NCI-H510A (cell line): ENCODE results near the gene GCN1.
"Not testable (repeated sequence)": the region's sequence is repeated elsewhere in the genome, so short reads cannot be mapped to it uniquely, and the experiment has no call there.

ENCODE experiments used
- DNase-seq: peaks from one replicate; lab custom pipeline; 2025; lab: John Stamatoyannopoulos, UW

GCN1 gene, protein sequence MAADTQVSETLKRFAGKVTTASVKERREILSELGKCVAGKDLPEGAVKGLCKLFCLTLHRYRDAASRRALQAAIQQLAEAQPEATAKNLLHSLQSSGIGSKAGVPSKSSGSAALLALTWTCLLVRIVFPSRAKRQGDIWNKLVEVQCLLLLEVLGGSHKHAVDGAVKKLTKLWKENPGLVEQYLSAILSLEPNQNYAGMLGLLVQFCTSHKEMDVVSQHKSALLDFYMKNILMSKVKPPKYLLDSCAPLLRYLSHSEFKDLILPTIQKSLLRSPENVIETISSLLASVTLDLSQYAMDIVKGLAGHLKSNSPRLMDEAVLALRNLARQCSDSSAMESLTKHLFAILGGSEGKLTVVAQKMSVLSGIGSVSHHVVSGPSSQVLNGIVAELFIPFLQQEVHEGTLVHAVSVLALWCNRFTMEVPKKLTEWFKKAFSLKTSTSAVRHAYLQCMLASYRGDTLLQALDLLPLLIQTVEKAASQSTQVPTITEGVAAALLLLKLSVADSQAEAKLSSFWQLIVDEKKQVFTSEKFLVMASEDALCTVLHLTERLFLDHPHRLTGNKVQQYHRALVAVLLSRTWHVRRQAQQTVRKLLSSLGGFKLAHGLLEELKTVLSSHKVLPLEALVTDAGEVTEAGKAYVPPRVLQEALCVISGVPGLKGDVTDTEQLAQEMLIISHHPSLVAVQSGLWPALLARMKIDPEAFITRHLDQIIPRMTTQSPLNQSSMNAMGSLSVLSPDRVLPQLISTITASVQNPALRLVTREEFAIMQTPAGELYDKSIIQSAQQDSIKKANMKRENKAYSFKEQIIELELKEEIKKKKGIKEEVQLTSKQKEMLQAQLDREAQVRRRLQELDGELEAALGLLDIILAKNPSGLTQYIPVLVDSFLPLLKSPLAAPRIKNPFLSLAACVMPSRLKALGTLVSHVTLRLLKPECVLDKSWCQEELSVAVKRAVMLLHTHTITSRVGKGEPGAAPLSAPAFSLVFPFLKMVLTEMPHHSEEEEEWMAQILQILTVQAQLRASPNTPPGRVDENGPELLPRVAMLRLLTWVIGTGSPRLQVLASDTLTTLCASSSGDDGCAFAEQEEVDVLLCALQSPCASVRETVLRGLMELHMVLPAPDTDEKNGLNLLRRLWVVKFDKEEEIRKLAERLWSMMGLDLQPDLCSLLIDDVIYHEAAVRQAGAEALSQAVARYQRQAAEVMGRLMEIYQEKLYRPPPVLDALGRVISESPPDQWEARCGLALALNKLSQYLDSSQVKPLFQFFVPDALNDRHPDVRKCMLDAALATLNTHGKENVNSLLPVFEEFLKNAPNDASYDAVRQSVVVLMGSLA (N-terminal part only)

GRCh38 chr12:120194534-120195395, at the start of gene GCN1:
Gene GCN1 (minus strand): TSS chr12:120194715. CDS start chr12:120194697, 18 bp downstream.
- peak; percentile 79 for DNase-seq

DNA sequence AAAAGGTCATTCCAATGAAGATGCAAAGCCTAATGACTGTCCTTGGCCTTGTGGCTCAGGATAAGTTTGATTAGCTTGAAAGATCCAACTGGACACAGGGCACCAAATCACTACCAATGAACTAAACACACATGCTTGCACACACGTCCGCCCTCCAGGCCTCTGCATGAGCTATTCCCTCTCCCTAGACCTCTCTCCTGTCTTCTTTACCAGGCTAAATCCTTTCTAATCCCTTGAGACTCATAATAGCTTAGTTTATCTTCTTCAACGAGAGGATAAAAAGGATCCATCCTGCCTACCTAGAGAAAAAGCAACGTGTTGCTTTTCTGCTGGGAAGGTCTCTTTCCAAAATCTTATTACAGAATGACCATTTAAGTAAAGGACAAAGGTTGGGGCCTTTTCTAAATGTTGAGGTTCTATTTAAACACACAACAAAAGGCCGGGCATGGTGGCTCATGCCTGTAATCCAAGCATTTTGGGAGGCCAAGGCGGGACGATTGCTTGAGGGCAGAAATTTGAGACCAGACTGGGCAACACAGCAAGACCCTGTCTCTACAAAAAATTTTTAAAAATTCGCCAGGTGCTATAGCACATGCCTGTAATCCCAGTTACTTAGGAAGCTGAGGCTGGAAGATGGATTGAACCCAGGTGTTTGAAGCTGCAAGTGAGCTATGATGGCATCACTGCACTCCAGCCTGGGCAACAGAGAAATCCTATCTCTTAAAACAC, 48.6 kb upstream of the GCN1 start:
- DNase-seq, result no peak

GRCh38 chr12:120242275-120242799, 47.8 kb upstream of the GCN1 start:
- DNase-seq, result no peak

GRCh38 chr12:120241561-120242274, 47.2 kb upstream of the GCN1 start:
- DNase-seq, result no peak

DNA sequence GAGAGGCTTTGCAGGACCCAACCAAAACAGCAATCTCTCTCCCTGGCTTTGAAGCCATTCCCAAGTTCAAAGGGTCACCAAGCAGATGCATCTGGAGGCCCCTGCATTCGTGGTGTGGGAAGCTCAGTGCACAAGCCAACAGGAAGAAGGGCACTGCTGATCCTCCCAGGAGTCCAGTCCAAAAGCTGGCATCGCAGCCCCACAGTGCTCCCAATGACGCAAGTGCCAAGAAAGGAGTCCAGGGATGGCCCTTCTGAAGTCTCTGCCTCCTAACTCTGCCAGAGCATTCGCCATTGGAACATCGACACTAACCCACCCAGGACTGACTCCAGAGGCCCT, 45.9 kb upstream of the GCN1 start:
- no peak for DNase-seq

- no peak for DNase-seq
Measured at GRCh38 chr12:120239776-120240494, 45.4 kb upstream of the GCN1 start.

- no peak for DNase-seq
Measured at GRCh38 chr12:120238839-120239445, 44.4 kb upstream of the GCN1 start.

GRCh38 chr12:120238217-120238616, 43.7 kb upstream of the GCN1 start:
- no peak for DNase-seq

GRCh38 chr12:120237360-120238171, 43.1 kb upstream of the GCN1 start:
- DNase-seq, result no peak

GRCh38 chr12:120236809-120237208, 42.3 kb upstream of the GCN1 start:
- DNase-seq, result not testable (repeated sequence)

DNA sequence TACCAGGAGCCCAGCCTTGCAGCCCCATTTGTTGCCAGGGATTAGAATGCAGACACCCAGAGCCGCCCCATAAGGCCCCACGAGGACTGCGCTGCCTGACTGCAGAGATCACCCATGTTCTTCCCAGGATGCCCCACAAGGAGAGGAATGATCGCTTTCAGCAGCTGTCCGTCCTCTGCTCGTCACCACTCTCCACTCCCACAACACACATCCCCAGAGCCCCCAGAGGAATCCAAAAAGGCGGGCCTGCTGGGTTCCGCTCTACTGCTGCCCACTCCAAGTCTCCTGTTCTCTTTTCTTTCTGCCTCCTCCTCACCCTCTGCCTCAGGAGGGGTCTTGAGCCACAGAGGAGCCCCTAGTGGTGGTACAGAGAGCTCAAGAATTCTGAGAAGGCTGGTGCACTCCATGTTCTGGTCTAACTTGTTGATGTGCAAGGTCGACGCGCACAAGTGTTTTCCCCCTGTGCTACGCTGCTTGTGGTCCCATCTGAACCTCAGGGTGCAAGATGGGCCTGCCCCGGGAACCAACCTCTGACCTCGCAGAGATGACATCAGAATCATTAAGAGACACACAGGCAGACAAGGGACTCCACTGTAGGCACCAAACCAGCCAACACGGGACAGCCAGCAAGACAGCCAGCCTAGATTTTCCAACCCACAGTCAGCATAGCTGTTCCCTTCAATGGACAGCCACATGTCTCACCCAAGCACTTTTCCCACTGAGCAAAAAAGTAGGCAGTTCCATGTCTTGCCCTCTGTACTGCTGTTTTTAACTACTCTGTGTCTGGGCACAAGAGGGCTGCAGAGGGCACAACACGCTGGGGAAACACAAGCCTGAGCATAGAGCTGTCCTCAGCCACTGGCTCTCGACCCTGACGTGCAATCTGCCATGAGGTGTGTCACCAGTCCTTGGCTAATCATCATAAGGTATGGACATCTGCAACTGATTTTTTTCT, 41.1 kb upstream of the GCN1 start:
- DNase-seq, result no peak

GRCh38 chr12:120234643-120235368, 40.3 kb upstream of the GCN1 start:
- DNase-seq, result peak; percentile 71

- DNase-seq, result peak; percentile 30
Measured at GRCh38 chr12:120231316-120232011, 36.9 kb upstream of the GCN1 start.

DNA sequence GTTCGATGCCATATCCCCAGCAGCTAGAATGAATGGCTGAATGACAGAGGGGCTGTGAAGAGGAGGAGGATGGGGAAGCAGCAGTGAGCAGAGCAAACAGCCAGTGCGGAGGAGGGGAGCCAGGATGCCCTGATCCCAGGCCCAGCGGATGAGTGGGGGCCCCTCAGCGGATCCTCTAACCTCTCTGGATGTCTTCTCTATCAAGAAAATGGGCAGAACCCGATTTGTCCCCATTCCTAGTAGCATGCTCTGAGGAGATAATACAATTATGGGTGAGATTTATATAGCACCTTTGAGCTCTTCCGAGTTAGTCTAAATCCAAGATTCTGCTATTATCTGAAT, 36.4 kb upstream of the GCN1 start:
- no peak for DNase-seq

DNA sequence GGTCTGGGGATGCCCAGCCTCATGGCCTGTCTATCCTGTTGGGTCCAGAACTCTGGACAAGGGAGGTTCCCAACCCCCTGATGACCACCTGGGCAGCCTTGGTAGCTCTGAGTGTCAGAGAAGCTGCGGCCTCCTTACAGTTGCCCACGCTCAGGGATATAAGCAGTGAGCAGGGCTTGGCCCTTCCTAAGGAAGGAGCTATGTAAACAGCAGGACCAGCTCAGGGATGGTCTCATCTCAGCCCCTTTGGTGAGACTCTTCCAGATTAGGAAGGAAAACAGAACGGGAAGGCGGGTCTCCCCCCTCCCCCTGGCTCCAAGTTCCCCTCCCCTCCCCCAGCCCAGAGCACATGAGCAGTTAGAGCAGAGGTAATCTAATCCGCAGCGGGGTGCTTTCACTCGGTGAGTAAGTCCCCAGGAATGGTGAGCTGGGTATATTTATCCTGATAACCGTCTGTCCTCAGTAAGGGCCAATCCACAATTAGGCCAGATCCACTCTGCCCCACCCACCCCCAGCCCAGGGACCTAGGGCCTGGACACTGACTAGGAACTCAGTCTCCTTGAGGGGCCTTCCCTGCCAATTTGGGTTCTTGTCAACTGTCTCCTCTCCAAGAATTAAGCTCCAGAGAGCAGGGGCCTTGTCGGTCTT, 35.9 kb upstream of the GCN1 start:
- peak; percentile 79 for DNase-seq
